A549 (cell line): ENCODE data around the gene GPR18.

Experiments used
- CBX2 ChIP-seq: fragments of 200-600 bp; sonication (generic); IDR thresholded peaks from 2 replicates; pipeline ENCODE4 v1.6.1; 2016; ENCODE audit warnings: low read depth, mild to moderate bottlenecking, borderline replicate concordance
- CTCF ChIP-seq: fragments of >200 bp; sonication (Bioruptor Twin); formaldehyde crosslinking; IDR thresholded peaks from 3 replicates; pipeline ENCODE4 v1.5.1; 2016
- RFX5 ChIP-seq: fragments of 450-650 bp; IDR thresholded peaks from 2 replicates; pipeline ENCODE4 v1.7.1; 2014; ENCODE audit warnings: antibody characterized with exemption, mild to moderate bottlenecking, moderate library complexity

GRCh38 chr13:99294198-99294597 is 36.0 kb upstream of the GPR18 start:
- TF ChIP-seq CTCF (no peak), RFX5 (no peak), CBX2 (no peak)
